GM10266 (cell line): ENCODE data around the gene GMPPA.

ENCODE experiments used
- DNase-seq: peaks from one replicate; pipeline ENCODE4 v3.0.0; 2012; ENCODE audit errors: extremely low spot score
- TF ChIP-seq, protein P1 (sequence below): IDR thresholded peaks from 2 replicates; pipeline ENCODE4 v1.5.1; 2012; ENCODE audit warnings: mild to moderate bottlenecking, low read depth; ENCODE audit not compliant: control insufficient read depth, insufficient read depth; ENCODE audit errors: missing control alignments

Gene GMPPA

DNA sequence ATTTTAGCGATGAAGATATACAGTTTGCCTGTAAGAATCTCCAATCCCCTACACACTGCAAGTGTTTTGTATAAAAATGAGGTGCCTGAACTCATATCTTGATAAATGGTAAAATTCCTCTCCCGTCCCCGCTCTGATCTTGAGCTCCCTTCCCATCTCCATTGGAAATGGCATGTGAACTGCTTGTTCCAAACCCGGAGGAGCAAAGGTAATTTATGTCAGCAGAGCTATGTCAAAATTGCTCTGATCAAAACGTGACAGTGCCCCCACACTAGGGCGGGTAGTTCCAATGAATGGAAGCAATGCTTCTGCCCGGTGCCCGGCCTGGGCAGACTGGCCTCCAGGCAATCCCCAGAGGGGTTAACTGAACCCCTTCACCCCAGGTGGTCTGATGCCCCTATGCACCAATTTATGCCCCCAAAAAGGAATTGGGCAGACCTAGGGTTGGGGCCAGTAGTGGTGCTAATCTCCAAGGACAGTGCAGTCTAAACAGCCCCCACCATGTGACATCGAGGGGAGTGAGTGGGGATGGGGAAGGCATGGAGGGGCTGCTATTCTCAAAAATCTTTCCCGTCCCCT lies 3.6 kb upstream of the GMPPA start:
- TF ChIP-seq, protein P1, sequence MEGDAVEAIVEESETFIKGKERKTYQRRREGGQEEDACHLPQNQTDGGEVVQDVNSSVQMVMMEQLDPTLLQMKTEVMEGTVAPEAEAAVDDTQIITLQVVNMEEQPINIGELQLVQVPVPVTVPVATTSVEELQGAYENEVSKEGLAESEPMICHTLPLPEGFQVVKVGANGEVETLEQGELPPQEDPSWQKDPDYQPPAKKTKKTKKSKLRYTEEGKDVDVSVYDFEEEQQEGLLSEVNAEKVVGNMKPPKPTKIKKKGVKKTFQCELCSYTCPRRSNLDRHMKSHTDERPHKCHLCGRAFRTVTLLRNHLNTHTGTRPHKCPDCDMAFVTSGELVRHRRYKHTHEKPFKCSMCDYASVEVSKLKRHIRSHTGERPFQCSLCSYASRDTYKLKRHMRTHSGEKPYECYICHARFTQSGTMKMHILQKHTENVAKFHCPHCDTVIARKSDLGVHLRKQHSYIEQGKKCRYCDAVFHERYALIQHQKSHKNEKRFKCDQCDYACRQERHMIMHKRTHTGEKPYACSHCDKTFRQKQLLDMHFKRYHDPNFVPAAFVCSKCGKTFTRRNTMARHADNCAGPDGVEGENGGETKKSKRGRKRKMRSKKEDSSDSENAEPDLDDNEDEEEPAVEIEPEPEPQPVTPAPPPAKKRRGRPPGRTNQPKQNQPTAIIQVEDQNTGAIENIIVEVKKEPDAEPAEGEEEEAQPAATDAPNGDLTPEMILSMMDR = no peak

DNA sequence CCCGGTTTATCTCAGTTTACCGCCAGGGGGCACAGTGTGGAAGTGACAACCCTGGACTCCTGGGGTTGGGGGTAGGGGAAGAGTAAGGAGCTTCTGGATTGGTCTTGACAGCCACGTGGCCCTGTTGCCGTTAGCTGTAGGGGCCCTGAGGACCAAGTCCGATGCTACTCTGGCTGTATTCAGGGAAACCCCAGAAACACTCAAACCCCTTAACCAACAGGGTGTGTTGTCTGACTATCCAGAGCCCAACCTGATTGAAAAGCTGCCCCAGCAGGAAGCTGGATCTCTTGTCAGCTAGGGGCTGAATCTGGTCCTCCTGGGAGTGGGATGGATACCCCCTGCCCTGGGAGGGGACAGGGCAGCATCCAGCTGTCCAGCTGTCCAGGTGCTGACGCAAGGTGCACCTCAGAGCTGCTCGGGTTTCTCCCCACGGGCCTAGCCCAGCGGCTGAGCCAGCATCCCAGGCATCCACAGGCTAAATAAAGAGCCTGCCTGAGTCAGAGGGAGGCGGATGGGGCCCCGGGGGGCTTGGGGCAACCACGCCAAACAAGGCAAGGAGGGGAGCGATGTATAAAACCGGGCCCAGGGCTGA lies 3.1 kb upstream of the GMPPA start:
- peak; percentile 88 for DNase-seq

More for the DNA sequence above, 3.6 kb upstream of the GMPPA start:
- no peak for DNase-seq

DNA sequence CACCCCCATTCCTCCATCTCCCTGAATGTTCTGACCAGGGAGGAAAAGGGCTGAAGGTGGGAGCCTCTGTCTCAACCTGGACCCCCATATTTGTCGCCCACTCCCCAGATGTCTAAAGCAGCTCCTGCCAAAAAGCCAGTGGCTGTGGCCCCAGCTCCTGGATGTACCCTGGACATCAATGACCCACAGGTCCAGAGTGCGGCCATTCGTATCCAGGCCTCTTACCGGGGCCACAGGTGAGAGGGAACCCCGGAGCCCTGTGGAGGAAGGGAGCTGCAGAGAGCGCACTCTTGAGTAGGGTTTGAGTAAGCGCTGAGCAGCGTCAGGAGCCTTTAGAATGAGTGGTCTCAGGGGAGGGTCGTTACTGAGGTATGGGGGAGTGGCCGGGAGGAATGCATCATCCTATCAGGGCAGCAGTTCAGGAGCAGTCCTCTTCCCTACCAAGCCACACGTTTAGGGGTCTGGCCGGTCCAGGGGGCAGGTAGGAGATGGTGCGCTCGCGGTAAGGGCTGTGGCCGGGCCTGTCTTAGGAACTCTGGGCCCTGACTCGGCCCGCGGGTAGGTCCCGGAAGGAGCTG lies 2.4 kb upstream of the GMPPA start:
- TF ChIP-seq, protein P1 = no peak

More for the DNA sequence above, 3.1 kb upstream of the GMPPA start:
- TF ChIP-seq, protein P1 = peak; percentile 53

DNA sequence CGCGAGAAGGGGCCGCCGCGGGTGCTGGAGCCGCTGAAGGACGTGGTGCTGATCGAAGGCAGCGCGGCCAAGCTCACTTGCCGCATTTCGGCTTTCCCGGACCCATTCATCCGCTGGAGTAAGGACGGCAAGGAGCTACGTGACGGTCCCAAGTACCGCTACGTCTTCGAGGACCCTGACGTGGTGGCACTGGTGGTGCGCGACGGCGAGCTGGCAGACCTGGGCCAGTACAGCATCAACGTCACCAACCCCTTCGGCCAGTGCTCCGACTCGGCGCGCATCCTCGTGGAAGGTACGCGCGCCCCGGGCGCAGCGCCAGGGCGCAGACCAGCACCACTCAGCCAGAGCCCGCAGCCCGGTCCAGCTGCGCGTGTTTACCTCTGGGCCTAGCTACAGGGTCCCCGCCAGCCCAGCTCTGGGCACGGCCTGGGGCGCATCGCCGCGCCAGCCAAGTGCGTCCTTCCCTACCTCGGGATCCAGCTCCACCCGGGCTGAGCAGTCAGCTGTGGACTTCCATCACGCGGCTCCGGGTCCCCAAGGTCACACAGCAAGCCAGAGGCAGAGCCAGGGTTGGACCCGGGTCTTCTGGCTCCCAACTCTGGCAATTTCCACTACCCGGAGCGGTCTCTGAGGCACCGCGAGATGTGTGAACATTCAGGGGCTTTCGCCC lies 1.7 kb upstream of the GMPPA start:
- no peak for DNase-seq
- TF ChIP-seq, protein P1 = no peak

More for the DNA sequence above, 2.4 kb upstream of the GMPPA start:
- no peak for DNase-seq

DNA sequence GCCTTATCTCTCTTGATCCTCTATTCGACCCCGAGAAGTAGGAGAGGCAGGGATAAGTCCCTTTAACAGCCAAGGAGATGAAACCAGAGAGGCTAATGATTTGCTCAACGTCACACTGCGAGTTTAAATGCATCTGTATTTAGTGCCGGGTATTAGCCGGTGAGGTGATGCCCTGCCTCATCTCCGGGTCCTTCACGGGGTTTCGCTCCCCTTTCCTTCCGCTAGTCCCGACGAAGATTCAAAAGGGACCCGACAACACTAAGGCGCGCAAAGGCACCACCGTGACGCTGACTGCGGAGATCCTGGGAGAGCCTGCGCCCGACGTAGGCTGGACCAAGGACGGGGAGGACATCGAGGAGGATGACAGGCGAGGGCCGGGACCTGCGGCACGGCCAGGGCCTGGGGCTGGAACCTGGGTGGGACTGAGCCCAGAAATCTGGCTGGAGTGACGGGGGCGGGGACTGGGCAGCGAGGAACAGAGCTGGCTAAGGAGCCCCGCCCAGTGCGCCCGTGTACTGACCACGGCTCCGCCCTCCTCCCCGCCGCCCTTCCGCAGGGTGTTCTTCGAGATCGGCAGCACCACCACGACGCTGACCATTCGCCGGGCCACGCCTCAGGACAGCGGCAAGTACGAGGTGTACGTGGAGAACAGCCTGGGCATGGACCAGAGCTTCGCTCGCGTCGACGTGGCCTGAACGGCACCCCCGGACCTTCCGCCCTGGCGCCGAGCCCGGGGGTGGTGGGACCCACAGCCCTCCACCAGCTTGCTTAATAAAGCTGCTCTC lies 1.0 kb upstream of the GMPPA start:
- peak; percentile 80 for DNase-seq
- TF ChIP-seq, protein P1 = no peak

DNA sequence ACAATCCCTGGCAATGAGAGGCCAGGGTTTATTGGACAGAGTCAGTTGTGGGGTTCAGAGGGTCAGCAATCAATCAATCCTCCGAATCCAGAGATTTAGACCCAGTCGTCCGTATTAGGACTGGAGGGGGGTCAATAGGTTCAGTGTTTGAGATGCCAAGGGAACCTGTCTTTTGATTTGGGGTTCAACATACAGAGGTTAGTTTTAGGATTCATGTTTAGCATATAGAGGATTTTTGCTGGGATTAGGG lies 292 bp downstream of the GMPPA start:
- DNase-seq = no peak
- TF ChIP-seq, protein P1 = no peak

DNA sequence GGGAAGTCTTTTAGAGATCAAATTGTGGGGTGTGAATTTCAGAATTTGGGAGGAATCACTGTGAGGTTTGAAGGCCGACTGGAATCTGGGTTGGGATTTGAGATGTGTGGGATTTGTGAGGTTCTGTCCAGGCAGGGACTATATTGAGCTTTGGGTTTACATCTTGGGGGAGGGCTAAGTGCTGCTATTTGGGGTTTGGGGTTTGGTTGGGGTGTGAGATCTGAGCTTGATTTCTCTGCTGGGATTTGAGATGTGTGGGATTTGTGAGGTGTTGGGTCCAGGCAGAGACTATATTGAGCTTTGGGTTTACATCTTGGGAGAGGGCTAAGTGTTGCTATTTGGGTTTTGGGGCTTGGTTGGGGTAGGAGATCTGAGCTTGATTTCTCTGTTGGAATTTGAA lies 864 bp downstream of the GMPPA start:
- TF ChIP-seq, protein P1 = no peak

More for the DNA sequence above, 864 bp downstream of the GMPPA start:
- no peak for DNase-seq
